DOHH2 (cell line): ENCODE measurements around the gene WDR73.

ENCODE experiments used
- H3F3A ChIP-seq: fragments of 200-600 bp; sonication (generic), shearing (Covaris generic); 2 replicates; pipeline ENCODE4 v1.6.0; 2016; ENCODE audit warnings: antibody characterized with exemption, mild to moderate bottlenecking; ENCODE audit not compliant: control insufficient read depth, insufficient read depth
- H3K27ac ChIP-seq: fragments of 200-600 bp; sonication (generic); 2 replicates; pipeline ENCODE4 v1.5.1; 2014; ENCODE audit warnings: low read depth, mild to moderate bottlenecking, low read length, moderate library complexity
- H3K27me3 ChIP-seq: fragments of 200-600 bp; sonication (generic); 2 replicates; pipeline ENCODE4 v1.6.1; 2014; ENCODE audit warnings: mild to moderate bottlenecking, low read length, mixed read lengths; ENCODE audit not compliant: control insufficient read depth
- H3K36me3 ChIP-seq: fragments of 200-600 bp; sonication (generic); 2 replicates; pipeline ENCODE4 v1.6.1; 2014; ENCODE audit warnings: mild to moderate bottlenecking, low read length, moderate library complexity, mixed read lengths; ENCODE audit not compliant: control insufficient read depth
- H3K4me1 ChIP-seq: fragments of 200-600 bp; sonication (generic); 2 replicates; pipeline ENCODE4 v1.6.1; 2014; ENCODE audit warnings: mild to moderate bottlenecking, low read length, mixed read lengths; ENCODE audit not compliant: control insufficient read depth
- H3K4me2 ChIP-seq: fragments of 200-600 bp; sonication (generic); 2 replicates; pipeline ENCODE4 v1.6.0; 2014; ENCODE audit warnings: mild to moderate bottlenecking, low read length, moderate library complexity
- H3K4me3 ChIP-seq: fragments of 200-600 bp; sonication (generic); 2 replicates; pipeline ENCODE4 v1.5.1; 2014; ENCODE audit warnings: mild to moderate bottlenecking, low read length, mixed read lengths
- H3K79me2 ChIP-seq: fragments of 200-600 bp; sonication (generic); 2 replicates; pipeline ENCODE4 v1.6.1; 2014; ENCODE audit warnings: mild to moderate bottlenecking, low read length, mixed read lengths; ENCODE audit not compliant: control insufficient read depth
- H3K9me2 ChIP-seq: fragments of 200-600 bp; sonication (generic); replicated peaks from 2 replicates; pipeline ENCODE4 v1.6.1; 2014; ENCODE audit warnings: mild to moderate bottlenecking, low read length, mixed read lengths; ENCODE audit not compliant: control insufficient read depth
- H3K9me3 ChIP-seq: fragments of 200-600 bp; sonication (generic); 2 replicates; pipeline ENCODE4 v1.6.1; 2014; ENCODE audit warnings: antibody characterized with exemption, low read length, mixed read lengths; ENCODE audit not compliant: control insufficient read depth, insufficient read depth
- H4K20me1 ChIP-seq: fragments of 200-600 bp; sonication (generic); 2 replicates; pipeline ENCODE4 v1.6.0; 2014; ENCODE audit warnings: low read depth, mild to moderate bottlenecking, antibody characterized with exemption, low read length, moderate library complexity; ENCODE audit not compliant: control insufficient read depth, insufficient read depth
- CTCF ChIP-seq: fragments of 200-600 bp; sonication (generic); IDR thresholded peaks from one replicate; pipeline ENCODE4 v1.5.1; 2014; ENCODE audit warnings: antibody characterized with exemption, mild to moderate bottlenecking, low read depth, low read length; ENCODE audit not compliant: poor library complexity, severe bottlenecking
- EZH2phosphoT487 ChIP-seq: fragments of 200-600 bp; sonication (generic); IDR thresholded peaks from 2 replicates; pipeline ENCODE4 v1.6.1; 2017; ENCODE audit warnings: borderline replicate concordance, mild to moderate bottlenecking, antibody characterized with exemption, low read length, moderate library complexity, mixed read lengths

The WDR73 gene

GRCh38 chr15:84684092-84684491 lies 30.0 kb upstream of the WDR73 start:
- Histone ChIP-seq H3K9me3 (no peaks in the 10 kb centered on the region), H3K27me3 (no peaks in the 10 kb centered on the region), H3K4me3 (no peak overlapping the region), H3K9me2 (no peaks in the 10 kb centered on the region), H3F3A (no peaks in the 10 kb centered on the region), H3K27ac (no peak overlapping the region), H3K4me1 (no peaks in the 10 kb centered on the region), H4K20me1 (no peaks in the 10 kb centered on the region), H3K79me2 (no peaks in the 10 kb centered on the region), H3K4me2 (no peak overlapping the region), H3K36me3 (peaks cover 39% of the 10 kb centered on the region)
- no peak for TF ChIP-seq CTCF

- TF ChIP-seq EZH2phosphoT487 (no peak), CTCF (no peak)
- no peaks in the 10 kb centered on the region for H3K9me3 ChIP-seq
- H3K79me2 ChIP-seq = no peaks in the 10 kb centered on the region
- H3K27ac ChIP-seq = no peak overlapping the region
- no peak overlapping the region for H3K4me2 ChIP-seq
- no peaks in the 10 kb centered on the region for H3K9me2 ChIP-seq
- H3F3A ChIP-seq = no peaks in the 10 kb centered on the region
- H3K36me3 ChIP-seq = peaks cover 27% of the 10 kb centered on the region
- no peak overlapping the region for H3K4me3 ChIP-seq
- no peaks in the 10 kb centered on the region for H3K4me1 ChIP-seq
- H4K20me1 ChIP-seq = no peaks in the 10 kb centered on the region
- no peaks in the 10 kb centered on the region for H3K27me3 ChIP-seq
Measured at GRCh38 chr15:84681831-84682230, 27.7 kb upstream of the WDR73 start.

- Histone ChIP-seq H3K4me1 (no peaks in the 10 kb centered on the region), H3K9me3 (no peaks in the 10 kb centered on the region), H3K27ac (no peak overlapping the region), H3K4me2 (no peak overlapping the region), H3K4me3 (no peak overlapping the region), H3K36me3 (peaks cover 42% of the 10 kb centered on the region), H3K27me3 (no peaks in the 10 kb centered on the region), H3K9me2 (no peaks in the 10 kb centered on the region), H4K20me1 (no peaks in the 10 kb centered on the region), H3F3A (no peaks in the 10 kb centered on the region), H3K79me2 (no peaks in the 10 kb centered on the region)
- TF ChIP-seq EZH2phosphoT487 (no peak), CTCF (no peak)
Measured at GRCh38 chr15:84671211-84671610, 17.1 kb upstream of the WDR73 start.

GRCh38 chr15:84669726-84670125 lies 15.6 kb upstream of the WDR73 start:
- Histone ChIP-seq H3K27ac (no peak overlapping the region), H3K79me2 (no peaks in the 10 kb centered on the region), H3K4me3 (no peak overlapping the region), H3K4me1 (no peaks in the 10 kb centered on the region), H3K4me2 (no peak overlapping the region), H3K9me3 (no peaks in the 10 kb centered on the region), H4K20me1 (no peaks in the 10 kb centered on the region), H3F3A (no peaks in the 10 kb centered on the region), H3K9me2 (no peaks in the 10 kb centered on the region), H3K27me3 (no peaks in the 10 kb centered on the region), H3K36me3 (peaks cover 39% of the 10 kb centered on the region)
- TF ChIP-seq CTCF (no peak), EZH2phosphoT487 (no peak)
